ENCODE measurements around the gene CHTF18. TPM values are rescaled to one million over a fixed set of nuclear protein-coding genes. Genes with fewer than 3 reads are reported as not detected.

CHTF18 gene
- total RNA-seq, 6 experiments from 2014 or later: 2.9 to 7.8 (median 4.6) TPM

- ATAC-seq (no peak), DNase-seq (no peak)
- Histone ChIP-seq H3K27ac (no peak overlapping the region), H3K27me3 (no peaks in the 10 kb centered on the region), H3K4me3 (no peak overlapping the region), H3K9me3 (no peaks in the 10 kb centered on the region), H3K36me3 (no peaks in the 10 kb centered on the region), H3K4me1 (no peaks in the 10 kb centered on the region)
- intact Hi-C loops (cut with DNase I): no loop called here
- TF ChIP-seq, protein P1, sequence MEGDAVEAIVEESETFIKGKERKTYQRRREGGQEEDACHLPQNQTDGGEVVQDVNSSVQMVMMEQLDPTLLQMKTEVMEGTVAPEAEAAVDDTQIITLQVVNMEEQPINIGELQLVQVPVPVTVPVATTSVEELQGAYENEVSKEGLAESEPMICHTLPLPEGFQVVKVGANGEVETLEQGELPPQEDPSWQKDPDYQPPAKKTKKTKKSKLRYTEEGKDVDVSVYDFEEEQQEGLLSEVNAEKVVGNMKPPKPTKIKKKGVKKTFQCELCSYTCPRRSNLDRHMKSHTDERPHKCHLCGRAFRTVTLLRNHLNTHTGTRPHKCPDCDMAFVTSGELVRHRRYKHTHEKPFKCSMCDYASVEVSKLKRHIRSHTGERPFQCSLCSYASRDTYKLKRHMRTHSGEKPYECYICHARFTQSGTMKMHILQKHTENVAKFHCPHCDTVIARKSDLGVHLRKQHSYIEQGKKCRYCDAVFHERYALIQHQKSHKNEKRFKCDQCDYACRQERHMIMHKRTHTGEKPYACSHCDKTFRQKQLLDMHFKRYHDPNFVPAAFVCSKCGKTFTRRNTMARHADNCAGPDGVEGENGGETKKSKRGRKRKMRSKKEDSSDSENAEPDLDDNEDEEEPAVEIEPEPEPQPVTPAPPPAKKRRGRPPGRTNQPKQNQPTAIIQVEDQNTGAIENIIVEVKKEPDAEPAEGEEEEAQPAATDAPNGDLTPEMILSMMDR (IDR thresholded peaks at IDR 0.05): no peak
- no peak for TF ChIP-seq POLR2A (IDR thresholded peaks at IDR 0.05)
- WGBS (ENCODE audit: insufficient coverage, low coverage, low lambda C conversion rate, missing lambda C conversion rate): 83% methylated on average over 1 of the region's 40 CpGs
Measured at GRCh38 chr16:794091-794822, 5.8 kb downstream of the CHTF18 start.

- TF ChIP-seq, protein P1 (IDR thresholded peaks at IDR 0.05): no peak
- TF ChIP-seq POLR2A (IDR thresholded peaks at IDR 0.05): no peak
- DNase-seq (no peak), ATAC-seq (no peak)
- Histone ChIP-seq H3K9me3 (no peaks in the 10 kb centered on the region), H3K4me1 (no peaks in the 10 kb centered on the region), H3K27ac (no peak overlapping the region), H3K27me3 (no peaks in the 10 kb centered on the region), H3K36me3 (no peaks in the 10 kb centered on the region), H3K4me3 (no peak overlapping the region)
- WGBS (ENCODE audit: insufficient coverage, low coverage, low lambda C conversion rate, missing lambda C conversion rate): 68% methylated on average over 4 of the region's 31 CpGs
- intact Hi-C loops (cut with DNase I): no loop called here
Measured at GRCh38 chr16:794853-795466, 6.5 kb downstream of the CHTF18 start.

- intact Hi-C loops (cut with DNase I): no loop called here
- Histone ChIP-seq H3K36me3 (no peaks in the 10 kb centered on the region), H3K4me3 (no peak overlapping the region), H3K27ac (no peak overlapping the region), H3K27me3 (no peaks in the 10 kb centered on the region), H3K4me1 (no peaks in the 10 kb centered on the region), H3K9me3 (no peaks in the 10 kb centered on the region)
- DNase-seq (no peak), ATAC-seq (no peak)
- TF ChIP-seq, protein P1 (IDR thresholded peaks at IDR 0.05): no peak
- TF ChIP-seq POLR2A (IDR thresholded peaks at IDR 0.05): no peak
- 65% methylated on average over 13 of the region's 33 CpGs for WGBS (ENCODE audit: insufficient coverage, low coverage, low lambda C conversion rate, missing lambda C conversion rate)
Measured at GRCh38 chr16:795580-796229, 7.3 kb downstream of the CHTF18 start.

DNA sequence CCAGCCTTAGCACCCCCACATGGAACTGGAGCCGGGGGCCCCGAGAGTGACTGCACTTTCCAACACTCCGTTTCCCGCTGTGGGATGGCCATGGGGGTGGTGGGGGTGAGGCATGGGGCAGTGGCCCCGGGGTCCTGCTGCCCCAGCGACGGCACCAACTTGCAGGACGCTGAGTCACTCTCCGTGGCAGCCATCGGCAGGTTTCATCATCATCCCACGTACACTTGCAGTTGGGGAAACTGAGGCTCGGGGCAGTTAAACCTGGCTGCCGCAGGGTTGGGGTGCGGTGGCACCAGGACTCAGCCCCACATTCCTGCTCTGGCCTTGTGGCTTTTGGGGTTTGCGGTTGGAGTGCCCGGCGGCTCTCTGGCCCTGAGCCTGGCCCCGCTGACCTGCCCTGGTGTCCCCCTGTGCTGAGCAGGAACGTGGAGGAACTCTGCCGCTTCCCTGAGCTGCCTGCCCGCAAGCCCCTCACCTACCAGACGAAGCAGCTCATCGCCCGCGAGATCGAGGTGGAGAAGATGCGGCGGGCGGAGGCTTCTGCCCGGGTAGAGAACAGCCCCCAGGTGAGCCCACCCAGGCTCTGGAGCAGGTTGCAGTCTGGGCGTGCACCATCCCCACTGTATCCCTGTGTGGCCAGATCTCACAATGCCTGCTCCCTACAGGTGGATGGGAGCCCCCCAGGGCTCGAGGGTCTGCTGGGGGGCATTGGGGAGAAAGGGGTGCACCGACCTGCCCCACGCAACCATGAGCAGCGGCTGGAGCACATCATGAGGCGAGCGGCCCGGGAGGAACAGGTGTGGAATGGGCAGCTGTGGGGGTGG is 8.1 kb downstream of the CHTF18 start:
- TF ChIP-seq, protein P1 (IDR thresholded peaks at IDR 0.05): no peak
- TF ChIP-seq POLR2A (IDR thresholded peaks at IDR 0.05): no peak
- Histone ChIP-seq H3K27me3 (no peaks in the 10 kb centered on the region), H3K27ac (no peak overlapping the region), H3K4me1 (no peaks in the 10 kb centered on the region), H3K36me3 (no peaks in the 10 kb centered on the region), H3K9me3 (no peaks in the 10 kb centered on the region), H3K4me3 (no peak overlapping the region)
- no peak for DNase-seq
- intact Hi-C loops (cut with DNase I): no loop called here
- 94% methylated on average over 13 of the region's 38 CpGs for WGBS (ENCODE audit: insufficient coverage, low coverage, low lambda C conversion rate, missing lambda C conversion rate)
- no peak for ATAC-seq

Measured in right lobe of liver (tissue), 6 donors.